ENCODE results near the gene HERPUD2. TPM values are rescaled to one million over a fixed set of nuclear protein-coding genes. Genes with fewer than 3 reads are reported as not detected.

HERPUD2 gene
- total and polyA plus RNA-seq, 11 donors, result 6.4 to 26.3 (median 16.5) TPM

GRCh38 chr7:35722054-35722849, 27.3 kb upstream of the HERPUD2 start:
- DNase-seq (no peak), ATAC-seq (no peak)
- intact Hi-C loops (cut with DNase I), result no loop called here
- H3K4me1 ChIP-seq, result peaks cover 0 to 41% (median 13%) of the 10 kb centered on the region in 12 donors
- no peaks in the 10 kb centered on the region for H3K27me3 ChIP-seq
- 61 to 66% (median 63%) methylated on average over 7 of the region's 7 CpGs for WGBS, 4 donors
- no peaks in the 10 kb centered on the region for H3K36me3 ChIP-seq
- TF ChIP-seq, protein P1, sequence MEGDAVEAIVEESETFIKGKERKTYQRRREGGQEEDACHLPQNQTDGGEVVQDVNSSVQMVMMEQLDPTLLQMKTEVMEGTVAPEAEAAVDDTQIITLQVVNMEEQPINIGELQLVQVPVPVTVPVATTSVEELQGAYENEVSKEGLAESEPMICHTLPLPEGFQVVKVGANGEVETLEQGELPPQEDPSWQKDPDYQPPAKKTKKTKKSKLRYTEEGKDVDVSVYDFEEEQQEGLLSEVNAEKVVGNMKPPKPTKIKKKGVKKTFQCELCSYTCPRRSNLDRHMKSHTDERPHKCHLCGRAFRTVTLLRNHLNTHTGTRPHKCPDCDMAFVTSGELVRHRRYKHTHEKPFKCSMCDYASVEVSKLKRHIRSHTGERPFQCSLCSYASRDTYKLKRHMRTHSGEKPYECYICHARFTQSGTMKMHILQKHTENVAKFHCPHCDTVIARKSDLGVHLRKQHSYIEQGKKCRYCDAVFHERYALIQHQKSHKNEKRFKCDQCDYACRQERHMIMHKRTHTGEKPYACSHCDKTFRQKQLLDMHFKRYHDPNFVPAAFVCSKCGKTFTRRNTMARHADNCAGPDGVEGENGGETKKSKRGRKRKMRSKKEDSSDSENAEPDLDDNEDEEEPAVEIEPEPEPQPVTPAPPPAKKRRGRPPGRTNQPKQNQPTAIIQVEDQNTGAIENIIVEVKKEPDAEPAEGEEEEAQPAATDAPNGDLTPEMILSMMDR (IDR thresholded peaks at IDR 0.05), result no peak
- TF ChIP-seq POLR2A (IDR thresholded peaks at IDR 0.05), result no peak
- H3K27ac ChIP-seq, result peak overlapping the region in 2 of 12 donors; percentile 24 to 29
- no peaks in the 10 kb centered on the region for H3K9me3 ChIP-seq
- no peak overlapping the region for H3K4me3 ChIP-seq

DNA sequence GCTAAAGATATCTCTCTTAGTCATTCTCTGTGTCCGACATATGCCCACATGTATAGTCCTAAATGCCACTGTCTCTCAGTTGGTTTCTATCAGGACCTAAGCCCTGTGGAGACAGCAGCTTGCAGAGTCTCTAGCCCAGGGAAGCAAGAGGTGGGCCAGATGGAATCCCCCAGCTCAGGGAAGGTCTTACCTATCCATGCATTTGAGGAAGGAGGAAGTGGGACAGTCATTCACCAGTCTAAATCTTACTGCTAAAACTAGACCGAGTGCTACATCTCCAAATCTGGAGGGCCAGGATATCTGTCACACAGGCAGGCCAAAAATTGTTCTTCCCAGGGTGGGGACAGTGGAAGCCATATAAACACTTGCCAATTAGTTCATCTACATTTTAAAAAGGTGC, 26.4 kb upstream of the HERPUD2 start:
- no peaks in the 10 kb centered on the region for H3K9me3 ChIP-seq
- H3K4me1 ChIP-seq, result peaks cover 0 to 38% (median 17%) of the 10 kb centered on the region in 12 donors
- TF ChIP-seq POLR2A (IDR thresholded peaks at IDR 0.05), result no peak
- TF ChIP-seq, protein P1 (IDR thresholded peaks at IDR 0.05), result no peak
- intact Hi-C loops (cut with DNase I), result no loop called here
- ATAC-seq (no peak), DNase-seq (no peak)
- peak overlapping the region in 2 of 12 donors; percentile 11 to 29 for H3K27ac ChIP-seq
- H3K27me3 ChIP-seq, result no peaks in the 10 kb centered on the region
- H3K36me3 ChIP-seq, result no peaks in the 10 kb centered on the region
- H3K4me3 ChIP-seq, result no peak overlapping the region
- WGBS, 4 donors, result 49 to 69% (median 55%) methylated on average over 2 of the region's 2 CpGs

DNA sequence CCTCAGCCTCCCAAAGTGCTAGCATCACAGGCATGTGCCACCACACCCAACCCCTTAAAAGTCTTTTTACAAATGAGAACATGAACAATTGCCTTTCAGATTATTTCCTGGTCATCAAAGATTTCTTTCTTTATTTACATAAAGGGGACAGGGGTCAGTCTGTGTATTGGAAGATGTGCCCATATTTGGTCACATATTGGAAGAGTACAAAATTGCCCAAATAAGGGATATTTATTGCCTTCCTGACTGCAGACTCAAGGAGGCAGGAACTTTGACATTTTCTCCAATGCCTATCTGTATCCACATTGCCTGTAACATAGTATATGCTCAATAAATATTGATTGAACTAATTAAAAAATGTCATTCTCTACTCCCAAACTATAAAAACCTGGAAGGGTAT, 25.9 kb upstream of the HERPUD2 start:
- Histone ChIP-seq H3K9me3 (no peaks in the 10 kb centered on the region), H3K4me1 (peaks cover 0 to 42% (median 18%) of the 10 kb centered on the region in 12 donors), H3K4me3 (no peak overlapping the region), H3K27me3 (no peaks in the 10 kb centered on the region), H3K27ac (peak overlapping the region in 2 of 12 donors; percentile 3 to 11), H3K36me3 (no peaks in the 10 kb centered on the region)
- ATAC-seq, result no peak
- TF ChIP-seq, protein P1 (IDR thresholded peaks at IDR 0.05), result no peak
- DNase-seq, result no peak
- intact Hi-C loops (cut with DNase I), result no loop called here

DNA sequence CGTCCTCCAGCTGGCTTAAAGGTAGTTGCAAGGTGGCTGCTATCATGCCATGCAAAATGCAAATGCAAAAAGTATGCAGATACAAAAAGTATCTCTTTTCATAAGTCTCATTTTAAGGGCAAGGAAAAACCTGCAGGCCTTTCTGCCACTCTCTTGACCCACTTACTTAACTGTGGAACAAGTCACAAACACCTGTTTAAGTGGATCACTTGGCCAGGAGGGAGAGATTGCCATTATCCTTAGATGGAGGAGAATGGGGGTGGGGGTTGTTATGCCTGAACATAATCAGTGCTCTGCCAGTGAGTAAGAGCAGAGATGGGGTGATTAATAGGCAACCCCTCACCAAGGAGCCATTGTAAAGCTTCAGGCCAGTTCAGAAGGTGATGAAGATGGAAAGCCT, 25.1 kb upstream of the HERPUD2 start:
- H3K9me3 ChIP-seq, result no peaks in the 10 kb centered on the region
- H3K36me3 ChIP-seq, result no peaks in the 10 kb centered on the region
- no peaks in the 10 kb centered on the region for H3K27me3 ChIP-seq
- H3K4me1 ChIP-seq, result peaks cover 0 to 46% (median 18%) of the 10 kb centered on the region in 12 donors
- no peak for TF ChIP-seq POLR2A (IDR thresholded peaks at IDR 0.05)
- TF ChIP-seq, protein P1 (IDR thresholded peaks at IDR 0.05), result no peak
- no peak overlapping the region for H3K27ac ChIP-seq
- intact Hi-C loops (cut with DNase I), result no loop called here
- ATAC-seq, result no peak
- no peak overlapping the region for H3K4me3 ChIP-seq
- WGBS, 4 donors, result 91 to 97% (median 92%) methylated on average over 1 of the region's 1 CpG
- no peak for DNase-seq

All from heart left ventricle (tissue), 16 donors.